GM12872 (cell line): ENCODE results near the gene RNF150.

Experiments used
- CTCF ChIP-seq: IDR thresholded peaks from 3 replicates; pipeline ENCODE4 v1.5.1; 2011; ENCODE audit warnings: low read depth, mild to moderate bottlenecking, low read length, moderate library complexity; ENCODE audit not compliant: insufficient read depth

RNF150 gene

DNA sequence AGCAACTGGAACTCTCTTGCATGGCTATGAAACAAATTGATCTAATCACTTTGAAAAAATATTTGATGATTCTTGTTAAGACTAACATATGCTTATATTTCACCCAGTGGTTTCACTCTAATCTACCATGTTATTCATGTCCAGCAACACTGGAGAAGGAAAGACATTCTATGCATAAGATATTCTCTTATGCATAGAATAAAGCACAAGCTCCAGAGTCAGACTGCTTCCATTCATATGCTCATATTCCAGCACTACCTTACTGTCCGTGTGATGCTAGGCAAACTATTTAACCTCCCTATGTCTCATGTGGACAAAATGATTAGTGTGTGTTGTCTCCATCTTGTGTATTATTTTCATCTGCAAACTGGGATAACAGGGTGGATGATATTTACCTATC lies 124.1 kb downstream of the RNF150 start:
- no peak for TF ChIP-seq CTCF

- no peak for TF ChIP-seq CTCF
These were observed 126.9 kb downstream of the RNF150 start for GRCh38 chr4:141006242-141006802.

DNA sequence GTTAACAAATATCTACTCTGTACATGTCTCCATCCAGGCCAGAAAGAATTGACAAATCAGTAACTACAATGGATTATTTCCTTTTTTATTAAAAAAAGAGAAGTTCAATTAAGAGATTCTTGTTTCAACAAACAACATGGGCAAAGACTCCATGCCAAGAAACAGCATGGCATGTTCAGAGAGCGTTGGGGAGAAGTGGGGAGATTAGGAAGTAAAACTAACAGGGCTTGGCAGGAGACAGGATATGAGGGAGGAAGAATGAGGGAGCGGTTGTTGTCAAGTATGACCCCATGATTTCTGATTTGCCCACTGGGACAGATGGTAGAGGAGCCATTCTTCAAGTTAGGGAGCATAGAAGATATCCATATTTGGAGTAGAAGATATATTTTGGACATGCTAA lies 128.4 kb downstream of the RNF150 start:
- TF ChIP-seq CTCF: no peak

DNA sequence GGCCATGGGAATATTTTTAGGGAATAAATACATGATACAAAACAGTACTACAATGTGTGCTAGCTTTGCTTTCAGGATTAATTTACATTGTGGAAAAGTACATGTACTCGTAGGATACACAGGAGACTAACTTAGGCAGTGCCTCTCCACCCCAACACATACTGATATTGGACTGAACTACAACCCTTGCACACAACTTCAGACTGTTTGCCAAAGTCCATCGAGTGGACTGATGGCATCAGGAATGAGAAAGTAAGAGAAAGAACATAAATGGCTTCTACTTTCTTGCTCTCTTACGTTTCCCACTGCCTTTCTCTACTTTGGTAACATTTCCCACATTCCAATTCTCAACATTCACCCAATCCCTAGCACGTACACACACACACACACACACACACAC lies 130.1 kb downstream of the RNF150 start:
- TF ChIP-seq CTCF: no peak

DNA sequence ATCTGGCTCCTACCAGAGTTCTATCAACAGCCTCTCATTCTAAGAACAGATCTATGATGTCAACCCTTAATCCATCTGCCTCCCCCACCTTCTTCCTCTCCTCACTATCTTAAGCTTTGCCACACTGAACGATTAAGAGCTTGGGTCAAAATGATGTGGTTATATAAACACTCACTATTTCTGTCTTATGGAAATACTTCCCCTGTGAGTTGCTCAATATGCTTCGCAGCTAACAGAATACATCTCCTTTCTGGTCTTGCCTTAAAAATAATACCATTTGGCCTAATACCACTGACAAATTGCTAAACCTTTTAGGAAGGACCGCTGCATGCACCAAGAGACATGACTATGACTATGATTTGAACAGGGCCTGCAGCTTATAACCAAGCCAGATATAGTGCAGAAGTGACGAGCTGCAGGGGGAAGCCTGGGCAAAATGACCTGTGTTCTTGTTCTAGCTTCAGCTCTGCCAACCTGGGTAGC lies 130.9 kb downstream of the RNF150 start:
- TF ChIP-seq CTCF: no peak

DNA sequence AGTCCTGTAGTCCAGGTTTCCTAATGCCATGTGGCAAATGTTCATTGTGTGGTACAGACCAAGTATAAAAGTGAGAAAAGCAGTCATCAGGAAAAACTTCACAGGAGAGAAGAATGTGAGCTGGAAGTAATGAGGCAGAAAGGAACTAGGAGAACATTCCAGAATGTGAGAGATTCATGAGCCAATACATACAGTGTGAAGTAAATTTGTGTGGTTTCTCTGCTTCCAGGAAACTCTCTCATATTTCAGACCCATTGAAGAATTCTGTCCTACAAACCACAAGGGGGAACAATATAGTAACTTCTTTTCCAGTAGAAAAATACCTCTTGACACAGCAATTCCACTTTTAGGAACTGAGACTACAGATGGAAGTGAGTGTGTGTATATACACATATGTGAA lies 136.5 kb downstream of the RNF150 start:
- TF ChIP-seq CTCF: no peak

DNA sequence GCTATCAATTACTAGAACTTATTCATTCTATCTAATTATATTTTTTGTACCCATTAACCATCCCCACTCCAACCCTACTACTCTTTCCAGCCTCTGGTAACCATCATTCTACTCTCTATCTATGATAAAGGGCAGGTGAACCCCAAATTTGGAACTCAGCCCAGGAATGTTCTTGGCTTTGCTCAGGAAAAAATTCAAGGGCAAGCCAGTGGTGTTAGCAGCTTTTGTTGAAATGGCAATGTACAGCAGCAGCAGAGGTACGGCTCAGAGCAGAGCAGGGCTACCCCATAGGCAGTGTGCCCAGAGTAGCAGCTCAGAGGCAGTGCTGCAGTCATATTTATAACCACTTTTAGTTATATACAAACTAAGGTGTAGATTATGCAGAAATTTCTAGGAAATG lies 138.2 kb downstream of the RNF150 start:
- no peak for TF ChIP-seq CTCF
